HG03439 (cell line): ENCODE measurements around the gene SOD2.
"Not testable (repeated sequence)": the region's sequence is repeated elsewhere in the genome, so short reads cannot be mapped to it uniquely, and the experiment has no call there.

ENCODE experiments used
- ATAC-seq: cut with Tn5 transposase; IDR thresholded peaks from one replicate; pipeline ENCODE4 v1.9.1; 2021; ENCODE audit warnings: mild to moderate bottlenecking, moderate library complexity; ENCODE audit not compliant: unreplicated experiment

The SOD2 gene

DNA sequence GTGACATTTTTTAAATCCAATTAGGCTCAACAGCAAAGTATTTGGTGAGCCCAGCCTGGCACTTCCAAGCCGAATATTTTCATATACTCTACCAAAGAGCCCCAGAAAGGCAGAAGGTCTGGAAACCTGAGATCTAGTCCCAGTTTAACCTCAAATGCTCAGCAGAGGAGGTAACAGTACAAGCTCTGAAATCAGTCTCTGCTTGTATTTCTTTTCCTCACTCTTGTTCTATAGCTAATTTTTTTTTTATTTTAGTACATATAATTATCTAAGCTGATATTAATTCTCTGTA, 9.1 kb downstream of the SOD2 start:
- ATAC-seq: no peak

DNA sequence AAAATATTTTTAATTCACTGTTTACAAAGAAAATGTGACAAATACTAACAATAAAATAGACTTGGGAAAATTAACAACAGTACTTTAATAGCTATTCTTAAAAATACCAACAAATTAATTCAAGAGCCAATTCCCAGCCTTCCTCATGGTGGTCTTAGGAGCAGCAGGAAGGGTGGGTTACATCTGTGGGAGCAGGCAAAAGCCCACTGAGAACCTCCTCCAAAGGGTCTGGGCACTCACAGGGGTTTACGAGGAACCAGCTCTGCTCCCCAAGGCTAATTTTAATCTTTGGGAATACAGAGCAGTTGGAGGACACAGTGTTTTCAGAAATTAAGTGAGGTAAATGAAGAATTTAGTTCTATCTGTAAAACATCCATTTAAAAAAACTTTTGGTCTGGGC, 10.2 kb downstream of the SOD2 start:
- ATAC-seq: no peak

DNA sequence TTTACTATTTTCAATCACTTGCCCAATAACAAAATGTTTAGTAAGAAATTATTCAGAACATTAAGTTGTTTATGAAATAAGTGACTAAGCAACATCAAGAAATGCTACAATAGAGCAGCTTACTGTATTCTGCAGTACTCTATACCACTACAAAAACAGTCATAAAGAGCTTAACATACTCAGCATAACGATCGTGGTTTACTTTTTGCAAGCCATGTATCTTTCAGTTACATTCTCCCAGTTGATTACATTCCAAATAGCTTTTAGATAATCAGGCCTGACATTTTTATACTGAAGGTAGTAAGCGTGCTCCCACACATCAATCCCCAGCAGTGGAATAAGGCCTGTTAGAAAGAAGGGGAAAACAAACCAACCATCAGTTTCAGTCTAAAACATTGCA, 10.7 kb downstream of the SOD2 start:
- no peak for ATAC-seq

DNA sequence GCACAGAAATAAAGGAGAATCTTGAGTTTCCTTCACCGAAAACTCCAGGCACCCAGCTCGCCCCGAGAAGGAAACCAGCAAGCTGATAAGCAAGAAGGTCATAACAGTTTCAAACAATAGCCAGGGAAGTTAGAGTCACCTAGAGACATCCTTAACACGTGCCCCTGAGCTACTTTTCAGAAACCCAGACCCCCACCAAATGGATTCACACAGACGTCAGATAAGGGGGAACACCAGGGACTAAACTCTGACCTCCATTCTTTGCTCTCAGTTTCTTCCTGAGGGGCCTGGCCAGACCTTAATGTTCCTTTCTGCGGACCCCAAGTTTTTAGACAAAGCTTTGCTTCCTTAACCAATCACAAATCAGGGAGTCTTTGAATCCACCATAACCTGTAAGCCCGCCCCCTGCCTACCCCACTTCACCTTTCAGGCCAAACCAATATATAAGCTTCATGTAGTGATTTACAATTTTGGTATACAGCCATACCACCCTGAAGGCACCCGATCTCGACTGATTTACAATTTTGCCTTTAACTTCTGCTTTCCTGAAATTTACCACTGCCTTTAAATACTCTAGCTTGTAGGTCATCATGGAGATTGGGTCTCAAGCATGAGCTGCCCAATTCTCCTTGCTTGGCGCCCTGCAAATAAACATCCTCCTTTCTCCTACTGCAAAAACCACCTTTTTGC, 11.7 kb downstream of the SOD2 start:
- ATAC-seq: no peak

DNA sequence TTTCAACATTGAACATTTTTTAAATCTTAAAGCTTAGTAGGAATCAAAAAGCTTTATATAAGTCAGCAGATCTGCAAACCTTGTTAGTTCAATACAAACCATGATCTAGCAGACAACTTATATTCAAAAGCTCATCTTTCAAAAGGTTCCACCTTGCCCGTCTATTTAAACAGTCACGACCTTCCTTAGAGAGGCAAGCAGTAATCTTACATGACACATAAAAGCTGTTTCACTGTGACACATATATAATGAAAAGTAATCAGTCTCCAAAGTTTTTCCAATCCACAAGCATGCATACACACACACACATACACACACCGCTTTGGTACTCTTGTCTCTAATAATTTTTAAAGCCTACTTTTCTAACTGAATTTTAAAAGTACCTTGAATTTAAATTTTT, 12.9 kb downstream of the SOD2 start:
- no peak for ATAC-seq

DNA sequence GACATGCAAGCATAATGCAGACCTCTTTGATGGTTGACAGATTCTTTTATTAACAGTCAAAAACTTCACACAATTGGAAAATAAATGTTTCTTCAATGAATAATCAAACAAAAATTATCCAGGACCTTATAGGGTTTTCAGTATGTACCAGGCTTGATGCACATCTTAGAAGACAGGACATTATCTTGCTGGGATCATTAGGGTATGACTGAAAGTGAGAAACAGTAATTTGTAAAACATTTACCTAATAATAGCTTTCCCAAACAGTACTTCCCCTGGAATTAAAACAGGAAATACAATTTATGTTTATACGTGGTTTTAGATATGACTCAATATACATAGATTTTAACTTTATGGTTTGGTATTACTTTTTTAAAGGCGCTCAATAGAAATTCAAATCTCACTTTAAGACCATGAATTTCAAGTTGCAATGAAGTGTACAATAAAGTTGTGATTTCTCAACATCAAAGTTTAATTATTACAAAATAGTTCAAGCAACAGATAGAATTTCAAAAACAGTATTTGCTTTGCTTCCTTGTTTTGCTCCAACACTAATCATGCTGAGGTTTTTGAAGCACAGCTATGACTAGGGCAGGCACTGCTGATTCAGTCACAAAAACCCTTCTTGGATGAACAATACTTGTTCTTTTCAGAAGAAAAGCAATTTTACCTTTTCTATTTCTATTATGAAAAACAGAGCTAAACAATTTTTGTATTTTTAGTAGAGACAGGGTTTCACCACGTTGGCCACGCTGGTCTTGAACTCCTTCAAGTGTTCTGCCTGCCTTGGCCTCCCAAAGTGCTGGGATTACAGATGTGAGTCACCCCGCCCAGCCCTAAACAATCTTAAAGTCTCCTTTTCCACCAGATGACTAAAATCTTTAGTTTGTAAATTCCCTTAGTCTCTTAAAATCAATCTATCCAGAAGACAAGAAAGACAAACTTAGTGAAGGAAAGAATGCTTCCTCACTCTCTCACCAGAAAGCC, 13.7 kb downstream of the SOD2 start:
- no peak for ATAC-seq

DNA sequence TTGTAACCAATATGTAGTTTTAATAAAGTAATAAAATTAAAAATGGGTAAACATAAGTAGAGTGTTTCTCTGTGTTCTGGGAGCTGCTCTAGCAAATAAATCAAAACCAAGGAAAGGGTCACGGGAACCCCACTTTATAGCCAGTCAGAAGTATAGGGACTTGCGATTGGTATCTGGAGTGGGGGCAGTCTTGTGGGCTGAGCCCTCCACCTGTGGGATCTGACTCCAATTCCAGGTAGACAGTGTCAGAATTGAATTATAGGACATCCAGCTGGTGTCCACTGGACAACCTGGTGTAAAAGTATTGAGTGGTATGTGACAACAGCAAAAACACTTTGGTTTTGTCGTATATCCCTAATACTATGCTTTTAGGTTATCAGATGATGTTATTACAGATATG, 14.5 kb downstream of the SOD2 start:
- no peak for ATAC-seq

DNA sequence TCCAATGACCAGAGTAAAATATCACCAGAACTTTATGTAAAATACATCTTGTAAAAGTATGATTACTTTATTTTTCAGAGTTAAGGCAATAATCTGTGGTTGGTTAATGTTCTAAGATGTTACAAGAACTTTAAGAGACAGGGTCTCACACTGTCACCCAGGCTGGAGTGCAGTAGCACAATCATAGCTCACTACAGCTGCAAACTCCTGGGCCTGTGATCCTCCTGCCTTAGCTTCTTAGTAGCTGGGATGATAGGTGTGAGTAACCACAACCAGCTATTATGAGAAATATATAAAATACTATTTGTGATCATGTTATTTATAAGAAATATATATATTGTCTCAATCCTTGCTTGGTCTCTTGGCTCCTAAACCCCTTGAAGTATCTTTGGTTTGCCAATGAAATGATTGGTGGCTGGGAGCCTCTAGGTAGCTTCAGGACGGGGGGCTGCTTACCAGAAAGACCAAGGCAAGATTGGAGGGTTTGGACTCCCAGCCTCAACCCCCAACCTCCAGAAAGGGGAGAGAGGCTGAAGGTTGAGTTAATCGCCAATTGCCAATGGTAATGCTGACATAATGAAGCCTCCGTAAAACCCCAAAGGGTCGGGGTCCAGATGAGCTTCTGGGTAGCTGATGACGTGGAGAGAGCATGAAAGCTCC, 15.4 kb downstream of the SOD2 start:
- no peak for ATAC-seq

DNA sequence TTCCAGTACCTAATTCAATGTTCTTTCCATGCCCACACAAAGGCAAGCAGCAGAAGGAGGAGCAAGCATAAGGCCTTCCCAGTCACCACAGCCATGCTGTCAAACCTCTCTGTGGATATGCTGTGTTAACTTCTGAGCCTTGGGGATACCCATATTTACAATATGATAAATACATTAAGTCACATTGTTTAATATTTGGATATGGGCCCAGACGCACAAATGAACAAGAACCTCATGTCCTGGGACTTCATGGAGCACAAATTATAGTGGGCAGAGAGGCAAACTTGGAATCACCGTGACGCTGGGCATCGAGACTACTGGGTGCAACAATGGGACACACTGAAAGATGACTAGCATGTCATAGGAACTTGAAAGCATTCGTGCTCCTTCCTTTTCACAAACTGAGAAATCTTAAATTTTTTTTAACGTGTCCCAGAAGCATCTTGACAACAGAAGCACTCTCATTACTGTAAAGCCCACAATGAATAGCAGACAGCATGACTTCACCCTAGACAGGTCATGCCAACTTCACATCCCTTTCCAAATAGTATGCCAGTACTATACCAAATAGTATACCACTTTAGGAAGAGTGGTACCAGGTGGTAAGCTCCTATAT, 16.0 kb downstream of the SOD2 start:
- no peak for ATAC-seq

DNA sequence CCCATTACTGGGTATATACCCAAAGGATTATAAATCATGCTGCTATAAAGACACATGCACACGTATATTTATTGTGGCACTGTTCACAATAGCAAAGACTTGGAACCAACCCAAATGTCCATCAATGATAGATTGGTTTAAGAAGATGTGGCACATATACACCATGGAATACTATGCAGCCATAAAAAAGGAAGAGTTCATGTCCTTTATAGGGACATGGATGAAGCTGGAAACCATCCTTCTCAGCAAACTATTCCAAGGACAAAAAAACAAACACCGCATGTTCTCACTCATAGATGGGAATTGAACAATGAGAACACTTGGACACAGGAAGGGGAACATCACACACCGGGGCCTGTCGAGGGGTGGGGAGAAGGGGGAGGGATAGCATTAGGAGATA, 16.8 kb downstream of the SOD2 start:
- ATAC-seq: not testable (repeated sequence)

DNA sequence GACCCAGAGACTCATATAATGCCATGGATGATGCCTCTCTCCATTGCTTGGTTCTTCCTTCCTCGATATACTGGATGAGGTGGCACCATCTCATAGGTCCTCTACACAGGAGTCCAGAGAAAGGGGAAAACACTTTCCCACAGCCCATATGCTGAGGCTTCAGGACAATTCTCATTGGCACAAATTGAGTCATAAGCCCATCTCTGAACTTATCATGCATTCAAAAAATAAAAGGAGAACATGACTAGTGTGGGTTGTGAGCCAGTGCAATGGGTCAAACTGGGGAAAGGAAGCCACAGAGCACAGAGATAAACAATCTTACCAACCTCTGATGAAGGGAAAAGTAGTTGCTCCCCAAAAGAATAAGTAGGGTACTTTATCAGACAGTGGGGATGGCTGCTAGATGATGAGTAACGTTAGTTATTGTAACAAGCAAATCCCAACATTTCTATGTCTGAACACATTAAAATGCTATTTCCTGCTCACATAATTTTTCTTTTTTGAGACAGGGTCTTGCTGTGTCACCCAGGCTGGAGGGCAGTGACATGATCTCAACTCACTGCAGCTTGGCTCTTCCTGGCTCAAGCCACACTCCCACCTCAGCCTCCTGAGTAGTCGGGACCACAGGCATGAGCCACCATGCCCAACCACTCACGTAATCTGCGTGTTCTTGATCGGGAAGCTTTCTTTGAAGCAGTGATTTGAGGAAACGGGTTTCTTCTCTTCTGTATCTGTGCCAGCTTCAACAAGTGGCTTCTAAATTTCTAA, 27.0 kb downstream of the SOD2 start:
- no peak for ATAC-seq

DNA sequence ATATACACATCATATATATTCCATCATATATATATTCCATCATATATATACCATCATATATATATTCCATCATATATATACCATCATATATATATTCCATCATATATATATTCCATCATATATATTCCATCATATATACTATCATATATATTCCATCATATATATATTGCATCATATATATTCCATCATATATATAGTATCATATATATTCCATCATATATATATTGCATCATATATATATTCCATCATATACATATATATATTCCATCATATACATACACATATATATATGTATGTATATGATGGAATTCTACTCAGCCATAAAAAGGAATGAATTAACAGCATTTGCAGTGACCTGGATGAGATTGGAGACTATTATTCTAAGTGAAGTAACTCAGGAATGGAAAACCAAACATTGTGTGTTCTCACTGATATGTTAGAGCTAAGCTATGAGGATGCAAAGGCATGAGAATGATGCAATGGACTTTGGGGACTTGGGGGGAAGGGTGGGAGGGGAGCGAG, 29.6 kb downstream of the SOD2 start:
- ATAC-seq: not testable (repeated sequence)

DNA sequence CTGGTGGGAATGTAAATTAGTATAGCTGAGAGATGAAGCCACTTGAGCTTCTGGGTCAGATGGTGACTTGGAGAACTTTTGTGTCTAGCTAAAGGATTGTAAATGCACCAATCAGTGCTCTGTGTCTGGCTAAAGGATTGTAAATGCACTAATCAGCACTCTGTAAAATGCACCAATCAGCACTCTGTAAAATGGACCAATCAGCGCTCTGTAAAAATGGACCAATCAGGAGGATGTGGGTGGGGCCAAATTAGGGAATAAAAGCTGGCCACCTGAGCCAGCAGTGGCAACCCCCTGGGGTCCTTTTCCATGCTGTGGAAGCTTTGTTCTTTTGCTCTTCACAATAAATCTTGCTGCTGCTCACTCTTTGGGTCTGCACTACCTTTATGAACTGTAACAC, 31.1 kb downstream of the SOD2 start:
- not testable (repeated sequence) for ATAC-seq

DNA sequence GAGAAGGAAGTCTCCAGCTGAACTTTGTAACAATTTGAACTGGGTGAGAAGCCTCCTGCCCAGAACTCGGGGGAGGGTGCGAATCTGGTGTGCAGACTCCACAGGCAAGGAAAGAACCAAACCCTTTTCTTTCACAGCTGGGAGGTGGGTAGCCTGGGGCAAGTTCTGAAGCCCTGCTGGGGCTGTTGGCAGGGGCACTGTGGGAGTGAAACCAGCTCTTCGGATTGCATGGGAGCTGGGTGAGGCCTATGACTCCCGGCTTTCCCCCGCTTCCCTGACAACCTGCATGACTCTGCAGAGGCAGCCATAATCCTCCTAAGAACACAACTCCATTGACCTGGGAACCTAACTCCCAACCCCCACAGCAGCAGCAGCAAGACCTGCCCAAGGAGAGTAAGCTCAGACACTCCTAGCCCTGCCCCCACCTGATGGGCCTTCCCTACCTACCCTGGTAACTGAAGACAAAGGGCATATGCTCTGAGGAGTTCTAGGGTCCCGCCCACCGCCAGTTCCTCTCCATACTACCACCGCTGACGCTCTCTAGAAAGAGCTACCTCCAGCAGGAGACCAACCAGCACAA, 37.5 kb downstream of the SOD2 start:
- ATAC-seq: no peak

DNA sequence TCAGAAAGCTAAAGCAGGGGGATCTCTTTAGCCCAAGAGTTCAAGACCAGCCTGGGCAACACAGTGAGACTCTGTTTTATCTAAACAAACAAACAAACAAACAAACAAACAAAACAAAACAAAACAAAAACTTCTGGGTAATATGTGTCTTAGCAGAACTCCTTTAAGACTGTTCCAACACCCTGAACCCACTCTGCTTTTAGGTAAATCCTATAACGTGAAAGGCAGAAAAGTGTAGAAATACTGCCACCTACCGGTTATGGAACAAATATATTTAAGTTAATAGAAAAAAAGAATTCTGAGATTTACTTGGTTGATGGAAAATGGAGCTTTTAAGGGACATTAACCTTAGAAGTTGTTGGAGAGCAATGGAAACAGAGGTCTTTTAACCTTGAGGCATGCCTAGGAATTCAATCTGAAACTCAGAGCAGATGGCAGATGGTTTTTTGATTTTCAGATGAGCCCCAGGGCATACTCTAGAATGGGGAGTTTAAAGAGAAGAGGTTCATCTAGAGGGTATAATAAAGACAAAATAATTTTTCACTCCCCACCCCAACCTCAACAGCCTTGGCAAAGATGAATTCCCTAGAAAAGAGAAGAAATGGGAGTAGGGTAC, 38.5 kb downstream of the SOD2 start:
- no peak for ATAC-seq

DNA sequence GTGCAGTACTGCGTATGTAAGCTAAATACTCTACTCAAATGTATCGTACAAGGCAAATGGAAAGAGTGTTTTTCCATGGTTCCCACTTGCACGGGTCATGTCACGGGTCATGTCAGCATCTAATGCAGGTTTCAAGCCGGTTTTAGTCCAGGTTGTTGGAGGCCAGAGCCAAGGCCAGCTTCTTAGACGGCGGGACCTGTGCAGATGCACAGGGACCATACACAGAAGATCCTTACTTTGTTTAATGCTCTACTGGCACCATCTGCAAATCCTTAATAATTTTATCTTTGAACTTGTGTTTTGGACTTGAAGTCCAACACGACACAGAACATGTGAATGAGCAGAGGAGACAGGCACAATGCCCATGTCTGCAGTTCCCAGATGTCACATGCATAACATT, 42.7 kb downstream of the SOD2 start:
- ATAC-seq: no peak

DNA sequence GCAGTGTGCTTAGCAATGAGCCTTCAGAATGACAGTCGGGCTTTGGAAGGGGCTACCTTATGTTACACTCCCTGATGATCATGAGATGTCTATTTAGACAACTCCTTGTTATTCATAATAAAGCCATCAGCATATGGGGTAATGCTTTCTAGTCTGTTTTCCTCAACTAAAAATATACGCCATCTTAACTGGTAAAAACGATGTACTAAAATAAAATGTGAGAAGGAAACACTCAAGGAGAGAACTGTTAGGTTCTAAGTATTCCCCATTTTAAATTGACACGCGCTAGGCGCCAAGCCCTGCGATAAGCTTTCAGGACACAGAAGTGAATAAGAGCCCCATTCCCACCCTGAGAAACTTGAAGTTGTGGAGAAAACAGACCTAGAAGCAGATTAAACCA, 43.6 kb downstream of the SOD2 start:
- ATAC-seq: no peak

DNA sequence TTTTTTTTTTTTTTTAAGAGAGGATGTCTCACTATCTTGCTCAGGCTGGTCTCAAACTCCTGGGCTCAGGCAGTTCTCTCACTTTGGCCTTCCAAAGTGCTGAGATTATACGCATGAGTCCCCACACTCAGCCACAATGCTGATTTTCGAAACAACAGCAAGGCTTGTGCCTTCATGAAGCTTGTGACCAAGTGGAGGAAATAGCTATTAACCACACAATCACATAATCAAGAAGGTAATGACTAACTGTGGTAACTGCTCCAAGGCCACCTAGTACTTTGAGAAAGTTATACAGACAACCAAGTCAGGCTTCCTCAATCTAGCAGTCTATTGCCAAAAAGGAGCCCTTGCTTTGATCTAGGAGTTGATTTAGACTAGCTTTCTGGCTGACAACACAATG, 46.3 kb downstream of the SOD2 start:
- ATAC-seq: no peak

DNA sequence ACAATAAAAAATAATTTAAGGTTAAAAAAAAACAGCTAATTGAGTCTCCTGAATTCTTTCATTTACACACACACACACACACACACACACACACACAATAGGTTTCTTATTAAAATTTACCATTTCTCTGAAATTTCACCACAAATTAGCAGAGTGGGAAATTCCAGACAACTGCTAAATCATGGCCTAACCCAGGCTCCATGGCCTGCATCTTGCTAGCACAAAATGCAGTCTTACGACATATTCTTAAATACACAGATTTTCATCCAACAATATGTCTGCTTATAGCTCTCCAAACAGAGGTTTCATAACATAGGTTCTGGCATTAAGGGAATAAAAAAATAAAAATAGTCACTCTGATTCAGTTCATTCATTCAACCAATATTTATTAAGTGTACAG, 46.9 kb downstream of the SOD2 start:
- ATAC-seq: no peak

DNA sequence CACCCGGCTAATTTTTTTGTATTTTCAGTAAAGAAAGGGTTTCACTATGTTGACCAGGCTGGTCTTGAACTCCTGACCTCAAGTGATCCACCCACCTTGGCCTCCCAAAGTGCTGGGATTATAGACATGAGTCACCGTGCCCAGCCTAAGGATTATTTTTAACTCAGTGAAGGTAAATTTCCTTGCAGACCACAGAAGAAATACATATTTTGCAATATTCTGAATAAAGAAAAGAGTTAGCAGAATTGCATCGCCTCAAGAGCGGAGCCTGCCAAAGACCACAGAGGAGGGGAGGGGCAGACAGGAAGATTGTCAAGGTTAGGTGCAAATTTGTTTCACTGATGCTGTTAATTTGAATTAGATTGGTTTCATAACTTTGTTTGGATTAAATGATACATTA, 47.4 kb downstream of the SOD2 start:
- no peak for ATAC-seq
